Lower leg skin (tissue), 4 donors: ENCODE data around the gene RHBG. TPM values are rescaled to one million over a fixed set of nuclear protein-coding genes. Genes with fewer than 3 reads are reported as not detected.
"Not testable (repeated sequence)": the region's sequence is repeated elsewhere in the genome, so short reads cannot be mapped to it uniquely, and the experiment has no call there.

Source experiments
- DNase-seq, 2 donors: peaks; one replicate each; pipeline ENCODE4 v3.0.0-alpha.2; 2019; ENCODE audit warnings: low spot score in 2 of 2
- H3K4me3 ChIP-seq: fragments of 200-600 bp; sonication (generic); 2 replicates; pipeline ENCODE4 v1.5.1; 2017; ENCODE audit warnings: mild to moderate bottlenecking, low read depth; ENCODE audit not compliant: poor library complexity, severe bottlenecking
- CTCF ChIP-seq, 3 donors: fragments of 450-650 bp; IDR thresholded peaks; one replicate each; pipeline ENCODE4 v1.5.1; 2016; ENCODE audit warnings: antibody characterized with exemption in 3 of 3, mild to moderate bottlenecking in 3 of 3, moderate library complexity in 2 of 3
- POLR2A ChIP-seq, 2 donors: fragments of 450-650 bp; IDR thresholded peaks; one replicate each; pipeline ENCODE4 v1.6.1; 2016 to 2017; ENCODE audit warnings: antibody characterized with exemption in 2 of 2, mild to moderate bottlenecking in 1 of 2, moderate library complexity in 1 of 2
- WGBS, 2 donors: methylation state at CpG; one replicate each; pipeline ENCODE4 v1.1.5; 2018; 5-methylcytosine and 5-hydroxymethylcytosine counted together
- intact Hi-C: fragments of 100-400 bp; cut with DNase I; formaldehyde crosslinking; loops from one replicate; pipeline ENCODE4 v1.15.0; 2023; ENCODE audit warnings: low total_unique reads
- total RNA-seq, 4 donors: library from RNA; depleted of rRNA; stranded (reverse); fragments of >200 nt; gene quantifications; one replicate each; pipeline ENCODE4 v1.1.0, GENCODE V29; 2016

RHBG gene
- total RNA-seq, 4 donors from 2014 or later: 3.5 to 14.2 (median 9.3) TPM

- no peak for DNase-seq
- H3K4me3 ChIP-seq: no peak overlapping the region
- 43 to 49% methylated on average over 2 of the region's 2 CpGs for WGBS, 2 donors
- intact Hi-C loops: no loop called here
- TF ChIP-seq POLR2A (IDR thresholded peaks at IDR 0.05) (no peak), CTCF (IDR thresholded peaks at IDR 0.05) (no peak)
These were observed 22.4 kb upstream of the RHBG start for GRCh38 chr1:156346636-156347035.

DNA sequence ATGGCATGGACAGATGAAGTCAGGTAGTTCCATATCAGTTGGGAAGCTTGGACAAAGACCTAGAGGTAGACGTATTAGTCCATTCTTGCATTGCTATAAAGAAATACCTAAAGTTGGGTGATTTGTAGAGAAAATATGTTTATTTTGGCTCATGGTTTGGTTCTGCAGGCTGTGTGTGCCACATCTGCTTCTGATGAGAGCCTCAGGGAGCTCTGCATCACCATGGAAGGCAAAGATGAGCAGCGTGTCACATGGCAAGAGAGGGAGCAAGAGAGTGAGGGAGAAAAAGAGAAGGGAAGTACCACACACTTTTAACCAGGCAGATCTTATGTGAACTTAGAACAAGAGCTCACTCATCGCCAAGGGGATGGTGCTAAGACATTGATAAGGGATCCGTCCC is 21.7 kb upstream of the RHBG start:
- TF ChIP-seq CTCF (IDR thresholded peaks at IDR 0.05) (no peak), POLR2A (IDR thresholded peaks at IDR 0.05) (no peak)
- intact Hi-C loops: no loop called here
- no peak overlapping the region for H3K4me3 ChIP-seq
- no peak for DNase-seq
- WGBS, 2 donors: 66 to 71% methylated on average over 4 of the region's 4 CpGs

- H3K4me3 ChIP-seq, intact Hi-C loops, DNase-seq: not testable (repeated sequence)
- 89 to 90% methylated on average over 13 of the region's 13 CpGs for WGBS, 2 donors
These were observed 16.5 kb upstream of the RHBG start for GRCh38 chr1:156352481-156352880.

GRCh38 chr1:156356262-156356874 is 12.6 kb upstream of the RHBG start:
- intact Hi-C loops: no loop called here
- WGBS, 2 donors: 51 to 53% methylated on average over 6 of the region's 6 CpGs
- no peak for DNase-seq
- H3K4me3 ChIP-seq: no peak overlapping the region
- TF ChIP-seq CTCF (IDR thresholded peaks at IDR 0.05) (no peak), POLR2A (IDR thresholded peaks at IDR 0.05) (no peak)

GRCh38 chr1:156356875-156357534 is 12.0 kb upstream of the RHBG start:
- H3K4me3 ChIP-seq: no peak overlapping the region
- intact Hi-C loops: no loop called here
- TF ChIP-seq POLR2A (IDR thresholded peaks at IDR 0.05) (no peak), CTCF (IDR thresholded peaks at IDR 0.05) (no peak)
- 12 to 13% methylated on average over 22 of the region's 22 CpGs for WGBS, 2 donors
- DNase-seq: no peak

DNA sequence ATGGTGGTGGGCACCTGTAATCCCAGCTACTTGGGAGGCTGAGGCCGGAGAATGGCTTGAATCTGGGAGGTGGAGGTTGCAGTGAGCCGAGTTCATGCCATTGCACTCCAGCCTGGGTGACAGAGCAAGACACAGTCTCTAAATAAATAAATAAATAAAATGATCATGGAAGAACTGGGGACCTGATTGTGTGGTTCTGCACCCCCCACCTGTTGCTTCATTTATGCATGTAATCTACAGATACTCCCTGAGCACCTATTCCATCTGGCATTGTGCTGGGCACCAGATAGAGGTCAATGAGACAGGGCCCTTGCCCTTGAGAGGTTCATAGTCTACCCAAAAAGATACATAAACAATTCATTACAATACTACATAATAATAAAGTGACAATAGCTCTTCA is 11.0 kb upstream of the RHBG start:
- intact Hi-C loops: no loop called here

More for the DNA sequence above, 11.0 kb upstream of the RHBG start:
- WGBS, 2 donors: 90 to 96% methylated on average over 2 of the region's 2 CpGs
- TF ChIP-seq CTCF (IDR thresholded peaks at IDR 0.05) (no peak), POLR2A (IDR thresholded peaks at IDR 0.05) (no peak)
- no peak overlapping the region for H3K4me3 ChIP-seq
- no peak for DNase-seq
